DMS153 (cell line): ENCODE data around the gene PRKCH.
A peak's percentile ranks its signal among the peaks of the same experiment; 100 is the strongest.

Experiments used
- DNase-seq: peaks from one replicate; lab custom pipeline; 2025; lab: John Stamatoyannopoulos, UW

PRKCH gene

DNA sequence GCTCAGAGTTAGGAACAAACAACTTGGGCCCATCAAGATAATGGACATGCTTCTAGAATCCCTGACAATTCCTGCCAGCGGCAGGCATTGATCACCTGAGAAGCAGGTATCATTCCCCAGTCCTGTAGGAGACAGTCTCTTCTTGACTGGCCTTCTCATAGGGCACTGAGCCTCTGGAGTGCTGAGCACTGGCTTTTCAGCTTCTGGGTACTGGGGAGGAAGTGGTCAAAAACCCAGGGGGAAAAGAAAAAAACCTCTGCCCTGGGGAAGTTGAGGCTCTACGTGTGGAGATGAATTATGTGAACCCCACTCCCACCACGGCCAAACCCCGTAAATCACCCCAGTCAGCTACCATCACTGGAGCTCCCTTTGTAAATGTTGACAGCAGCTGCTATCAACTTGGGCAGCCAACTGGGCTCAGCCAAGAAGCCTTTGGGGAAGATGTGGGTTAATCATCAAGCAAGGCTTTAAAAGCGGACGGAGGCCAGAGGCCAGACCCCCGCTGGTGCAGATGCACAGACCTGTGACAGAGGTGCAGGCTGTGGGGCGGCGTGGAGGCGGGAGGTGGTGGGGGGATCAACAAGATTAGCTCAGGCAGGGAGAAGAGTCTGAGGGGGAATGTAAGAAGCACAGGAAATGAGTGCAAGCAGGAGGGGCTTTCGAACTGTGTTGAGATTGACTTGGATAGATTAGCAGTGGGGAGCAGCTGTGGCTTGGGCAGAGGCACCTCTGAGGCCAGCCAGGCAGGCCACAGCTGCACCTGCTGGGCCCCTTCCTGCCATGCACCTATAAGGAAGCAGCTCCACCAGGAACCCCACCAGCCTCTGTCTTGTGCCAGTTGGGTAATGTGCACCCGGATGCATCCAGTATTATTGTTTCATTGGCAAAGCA, 268.6 kb downstream of the PRKCH start:
- DNase-seq = no peak

DNA sequence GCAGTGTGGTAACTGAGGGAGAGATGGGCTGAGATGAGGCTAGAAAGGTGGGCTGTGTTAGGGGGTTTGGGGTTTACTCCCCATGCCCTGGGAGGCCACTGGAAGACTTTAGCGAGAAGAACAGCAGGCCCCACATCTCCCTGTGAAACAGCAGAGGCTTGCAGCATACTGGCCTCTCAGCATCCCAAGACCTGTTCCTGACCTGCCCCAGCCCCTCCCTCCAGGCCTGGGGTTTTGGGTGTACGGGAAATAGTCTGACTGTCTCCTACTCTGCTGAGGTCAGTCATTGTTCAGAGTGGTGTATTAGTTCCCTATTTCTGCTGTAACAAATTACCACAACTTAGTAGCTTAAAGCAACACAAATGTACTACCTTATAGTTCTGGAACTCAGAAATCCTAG, 270.5 kb downstream of the PRKCH start:
- no peak for DNase-seq

DNA sequence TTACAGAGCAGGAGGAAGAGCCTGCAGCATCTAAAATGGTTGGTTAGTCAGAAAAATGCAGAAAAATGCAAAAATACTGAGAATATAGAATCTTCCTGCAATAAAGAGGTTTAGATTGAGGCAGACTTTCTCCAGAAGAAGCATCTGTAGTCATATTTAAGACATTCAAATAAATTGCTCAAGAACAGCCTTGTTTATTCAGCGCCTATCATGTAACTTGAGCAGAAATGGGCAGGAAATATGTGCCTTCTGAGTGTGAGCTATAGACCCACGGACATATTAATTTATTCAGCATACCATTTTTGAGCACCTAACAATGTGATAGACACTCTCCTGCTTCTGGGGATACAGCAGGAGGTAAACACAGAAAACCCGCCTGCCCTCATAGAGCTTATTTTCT, 272.0 kb downstream of the PRKCH start:
- DNase-seq = no peak

DNA sequence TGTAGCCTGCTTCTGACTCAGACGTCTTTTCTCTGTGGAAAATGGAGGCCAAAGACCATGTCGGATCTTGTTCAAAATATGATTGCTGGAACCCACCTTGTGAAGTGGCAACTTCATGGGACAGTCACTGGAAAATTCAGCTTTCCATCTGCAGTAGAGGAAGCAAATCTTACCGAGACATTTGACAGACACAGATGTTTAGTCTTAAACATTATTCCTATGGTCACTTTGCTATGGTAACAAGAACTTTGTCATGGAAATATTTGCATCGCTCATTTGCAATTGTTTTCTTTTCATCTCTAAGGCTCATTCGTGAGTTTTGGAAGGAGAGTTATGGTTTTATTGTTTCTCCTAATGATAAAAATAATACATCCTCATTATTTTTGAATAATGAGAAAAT, 275.6 kb downstream of the PRKCH start:
- no peak for DNase-seq

DNA sequence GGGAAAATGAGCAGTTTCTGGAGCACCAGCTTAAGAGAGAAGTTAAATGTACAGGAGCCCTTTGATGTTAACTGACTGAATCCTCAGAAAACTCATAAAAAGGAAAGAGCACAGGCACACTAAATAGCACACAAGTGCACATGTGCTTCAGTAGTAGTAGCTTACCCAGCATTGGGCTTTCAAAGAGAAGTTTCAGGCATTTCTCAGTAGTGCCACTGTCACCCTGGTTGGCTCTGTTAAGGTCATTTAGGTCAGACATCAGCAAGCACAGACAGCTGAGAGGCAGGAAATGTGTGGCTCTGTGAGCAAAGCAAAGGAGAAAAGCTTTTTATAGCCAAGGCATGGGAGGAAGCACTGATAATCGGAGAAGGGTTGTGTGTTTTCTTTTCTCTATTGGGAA, 277.6 kb downstream of the PRKCH start:
- DNase-seq = peak; percentile 8

DNA sequence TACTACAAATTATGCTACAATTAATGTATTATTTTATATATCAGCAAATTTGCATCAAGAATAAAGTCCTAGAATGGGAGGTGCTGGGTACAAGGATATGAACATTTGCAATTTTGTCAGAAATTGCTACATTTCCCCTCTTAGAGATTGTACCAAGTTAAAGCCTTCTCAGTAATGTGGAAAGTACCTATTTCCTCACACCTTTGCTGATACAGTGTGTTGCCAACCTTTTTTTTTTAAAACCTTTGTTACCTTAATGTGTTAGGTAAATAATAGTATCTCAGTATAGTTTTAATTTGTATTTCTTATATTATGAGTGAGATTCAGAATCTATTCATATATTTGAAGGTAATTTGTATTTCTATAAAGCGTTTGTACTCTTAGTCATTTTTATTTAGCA, 278.6 kb downstream of the PRKCH start:
- DNase-seq = no peak
